ENCODE data around the gene PLD2.

The PLD2 gene

DNA sequence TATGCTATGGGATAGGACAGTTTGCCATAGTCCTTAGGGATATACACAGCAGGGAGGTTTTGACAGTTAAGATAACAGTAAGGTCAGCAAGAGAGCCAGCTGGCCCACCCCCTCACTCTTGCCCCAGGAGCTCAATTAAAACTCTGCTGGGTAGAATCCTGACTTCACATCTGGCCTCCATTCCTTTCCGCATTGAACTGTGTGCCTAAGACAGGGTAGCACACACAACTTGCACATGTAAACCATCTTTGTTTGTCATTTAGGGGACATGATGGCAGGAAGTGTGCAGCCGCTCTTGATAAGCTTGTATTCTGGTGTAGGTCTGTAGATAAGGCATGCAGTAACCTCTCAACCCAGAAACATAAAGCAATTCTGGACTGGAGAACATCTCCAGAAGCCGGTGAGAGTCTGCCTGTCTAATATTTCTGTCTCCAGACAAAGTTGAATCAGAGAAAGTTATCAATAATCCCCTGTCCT is 31.4 kb downstream of the PLD2 start:
- Mint-ChIP-seq H3K27ac (peak overlapping the region; percentile 32 to 77 (median 62)), H3K27me3 (ENCODE audit: low read depth) (no peaks in the 10 kb centered on the region), H3K4me1 (peaks cover 55% of the 10 kb centered on the region), H3K9me3 (no peaks in the 10 kb centered on the region), H3K4me3 (no peak overlapping the region), H3K36me3 (ENCODE audit: low read depth) (peaks cover 7% of the 10 kb centered on the region)
- TF ChIP-seq, protein P1, sequence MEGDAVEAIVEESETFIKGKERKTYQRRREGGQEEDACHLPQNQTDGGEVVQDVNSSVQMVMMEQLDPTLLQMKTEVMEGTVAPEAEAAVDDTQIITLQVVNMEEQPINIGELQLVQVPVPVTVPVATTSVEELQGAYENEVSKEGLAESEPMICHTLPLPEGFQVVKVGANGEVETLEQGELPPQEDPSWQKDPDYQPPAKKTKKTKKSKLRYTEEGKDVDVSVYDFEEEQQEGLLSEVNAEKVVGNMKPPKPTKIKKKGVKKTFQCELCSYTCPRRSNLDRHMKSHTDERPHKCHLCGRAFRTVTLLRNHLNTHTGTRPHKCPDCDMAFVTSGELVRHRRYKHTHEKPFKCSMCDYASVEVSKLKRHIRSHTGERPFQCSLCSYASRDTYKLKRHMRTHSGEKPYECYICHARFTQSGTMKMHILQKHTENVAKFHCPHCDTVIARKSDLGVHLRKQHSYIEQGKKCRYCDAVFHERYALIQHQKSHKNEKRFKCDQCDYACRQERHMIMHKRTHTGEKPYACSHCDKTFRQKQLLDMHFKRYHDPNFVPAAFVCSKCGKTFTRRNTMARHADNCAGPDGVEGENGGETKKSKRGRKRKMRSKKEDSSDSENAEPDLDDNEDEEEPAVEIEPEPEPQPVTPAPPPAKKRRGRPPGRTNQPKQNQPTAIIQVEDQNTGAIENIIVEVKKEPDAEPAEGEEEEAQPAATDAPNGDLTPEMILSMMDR (IDR thresholded peaks at IDR 0.05; ENCODE audit: unreplicated experiment in 3 of 3) = no peak

DNA sequence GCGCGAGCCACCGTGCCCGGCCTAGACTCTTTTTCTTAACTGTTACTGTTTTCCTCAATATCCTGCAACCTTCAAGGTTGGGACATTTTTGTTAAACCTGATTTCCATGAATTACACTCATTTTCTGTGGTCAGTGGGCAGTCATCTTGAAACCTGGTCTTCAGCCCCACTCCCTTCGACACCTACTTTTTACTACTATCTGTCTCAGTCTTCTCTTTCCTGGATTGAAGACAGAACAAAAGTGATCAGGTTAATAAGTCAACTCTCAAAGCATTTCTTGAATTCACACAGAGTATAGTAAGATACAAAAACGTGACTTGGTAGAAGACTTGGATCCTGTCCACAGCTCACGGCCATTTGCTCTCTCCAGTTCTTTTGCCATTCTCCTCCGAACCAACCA is 32.3 kb downstream of the PLD2 start:
- TF ChIP-seq, protein P1 (IDR thresholded peaks at IDR 0.05; ENCODE audit: unreplicated experiment in 3 of 3) = no peak
- peak overlapping the region in 2 of 3 experiments; percentile 4 to 27 for H3K27ac Mint-ChIP-seq
- H3K9me3 Mint-ChIP-seq = no peaks in the 10 kb centered on the region
- H3K27me3 Mint-ChIP-seq (ENCODE audit: low read depth) = no peaks in the 10 kb centered on the region
- H3K36me3 Mint-ChIP-seq (ENCODE audit: low read depth) = peaks cover 7% of the 10 kb centered on the region
- no peak overlapping the region for H3K4me3 Mint-ChIP-seq
- peaks cover 52% of the 10 kb centered on the region for H3K4me1 Mint-ChIP-seq

DNA sequence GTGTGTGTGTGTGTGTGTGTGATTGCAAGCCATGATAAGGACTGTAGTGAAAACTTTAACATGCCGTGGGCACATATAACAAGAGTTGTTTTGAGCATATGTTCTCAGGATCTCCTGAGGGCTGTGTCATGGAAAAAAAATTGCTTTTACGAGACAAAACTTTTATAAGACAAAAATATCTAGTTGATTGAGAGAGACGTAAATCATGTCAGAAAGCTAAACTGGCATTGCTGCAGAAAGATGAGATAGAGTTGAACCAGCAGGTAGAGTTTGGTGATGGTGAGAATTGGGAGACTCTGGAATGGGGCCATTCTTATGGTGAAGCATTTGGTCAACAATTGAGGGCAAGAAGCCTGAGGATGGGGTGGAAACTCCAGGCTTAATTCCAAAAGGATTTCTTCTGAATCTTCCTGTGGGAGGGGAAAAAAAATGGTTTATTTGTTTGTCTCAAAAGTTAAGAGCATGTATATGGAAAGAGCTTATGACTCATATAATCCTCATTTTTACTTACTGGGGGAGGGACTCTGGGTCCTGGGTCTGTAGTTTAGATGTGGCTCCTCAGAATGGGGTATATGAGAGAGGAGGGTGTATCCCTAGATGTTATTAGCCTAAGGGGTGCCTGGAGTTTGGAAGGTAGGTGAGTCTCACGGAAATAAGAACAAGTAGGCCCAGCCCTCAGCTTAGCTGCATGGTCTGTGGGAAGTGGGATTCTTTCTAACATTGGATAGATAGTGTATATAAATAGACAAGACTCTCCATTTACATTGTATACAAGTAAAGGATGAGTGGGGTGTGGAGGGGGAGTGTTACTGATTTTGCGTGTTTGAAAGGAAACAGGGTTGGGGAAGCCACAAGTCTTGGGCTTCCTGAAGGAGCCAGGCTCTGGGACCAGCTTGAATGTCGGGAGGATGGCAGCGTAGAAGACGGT is 33.3 kb downstream of the PLD2 start:
- Mint-ChIP-seq H3K27me3 (ENCODE audit: low read depth) (no peaks in the 10 kb centered on the region), H3K36me3 (ENCODE audit: low read depth) (peaks cover 10% of the 10 kb centered on the region), H3K9me3 (no peaks in the 10 kb centered on the region), H3K4me1 (peaks cover 43% of the 10 kb centered on the region), H3K4me3 (no peak overlapping the region), H3K27ac (peak overlapping the region in 1 of 3 experiments; percentile 4)
- TF ChIP-seq, protein P1 (IDR thresholded peaks at IDR 0.05; ENCODE audit: unreplicated experiment in 3 of 3) = no peak

DNA sequence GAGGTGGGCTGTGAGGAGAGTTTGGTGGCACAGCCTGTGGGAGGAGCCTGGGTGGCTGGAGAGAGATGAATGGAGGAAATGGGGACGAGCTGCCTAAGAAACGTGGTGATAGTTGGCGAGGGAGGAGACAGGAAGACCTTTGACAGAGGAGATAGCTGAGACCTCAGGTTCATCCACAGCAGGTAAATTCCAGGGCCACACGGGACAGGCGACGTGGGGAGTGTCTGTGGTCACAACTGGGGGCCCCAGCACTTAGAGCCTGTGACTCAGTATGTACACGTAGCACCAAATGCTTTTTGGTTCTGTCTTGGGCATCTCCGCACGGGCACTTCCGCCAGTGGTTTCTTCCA is 33.9 kb downstream of the PLD2 start:
- Mint-ChIP-seq H3K27ac (peak overlapping the region in 1 of 3 experiments; percentile 4), H3K27me3 (ENCODE audit: low read depth) (no peaks in the 10 kb centered on the region), H3K9me3 (no peaks in the 10 kb centered on the region), H3K36me3 (ENCODE audit: low read depth) (peaks cover 10% of the 10 kb centered on the region), H3K4me3 (no peak overlapping the region), H3K4me1 (peaks cover 40% of the 10 kb centered on the region)
- TF ChIP-seq, protein P1 (IDR thresholded peaks at IDR 0.05; ENCODE audit: unreplicated experiment in 3 of 3) = no peak

DNA sequence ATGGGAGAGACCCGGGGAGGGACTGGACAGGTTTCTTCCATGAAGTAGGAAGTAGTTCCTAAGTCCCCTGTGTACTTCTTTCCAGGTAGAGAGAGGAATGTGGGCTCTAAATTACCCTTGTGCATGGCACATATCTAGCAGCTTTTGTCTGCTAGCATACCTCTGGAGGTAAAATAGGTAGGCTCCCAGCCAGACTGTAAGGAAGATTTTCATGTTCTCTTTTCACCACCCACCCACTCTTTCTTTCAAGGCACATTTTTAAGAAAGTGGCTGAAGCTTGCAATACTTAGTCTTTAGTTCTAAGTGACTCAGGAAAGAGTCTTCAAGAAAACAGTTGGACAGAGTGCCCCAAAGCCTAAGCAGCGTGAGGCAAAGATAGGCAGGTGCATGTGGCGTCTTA is 35.4 kb downstream of the PLD2 start:
- Mint-ChIP-seq H3K27ac (no peak overlapping the region), H3K4me3 (no peak overlapping the region), H3K36me3 (ENCODE audit: low read depth) (peaks cover 10% of the 10 kb centered on the region), H3K4me1 (peaks cover 30% of the 10 kb centered on the region), H3K9me3 (no peaks in the 10 kb centered on the region), H3K27me3 (ENCODE audit: low read depth) (no peaks in the 10 kb centered on the region)
- TF ChIP-seq, protein P1 (IDR thresholded peaks at IDR 0.05; ENCODE audit: unreplicated experiment in 3 of 3) = no peak

Data from nephron (organoid).